HG02678 (cell line): ENCODE data around the gene CAMK1.

Source experiments
- ATAC-seq: cut with Tn5 transposase; IDR thresholded peaks from one replicate; pipeline ENCODE4 v1.9.1; 2021; ENCODE audit warnings: mild to moderate bottlenecking, moderate library complexity; ENCODE audit not compliant: unreplicated experiment

CAMK1 gene

DNA sequence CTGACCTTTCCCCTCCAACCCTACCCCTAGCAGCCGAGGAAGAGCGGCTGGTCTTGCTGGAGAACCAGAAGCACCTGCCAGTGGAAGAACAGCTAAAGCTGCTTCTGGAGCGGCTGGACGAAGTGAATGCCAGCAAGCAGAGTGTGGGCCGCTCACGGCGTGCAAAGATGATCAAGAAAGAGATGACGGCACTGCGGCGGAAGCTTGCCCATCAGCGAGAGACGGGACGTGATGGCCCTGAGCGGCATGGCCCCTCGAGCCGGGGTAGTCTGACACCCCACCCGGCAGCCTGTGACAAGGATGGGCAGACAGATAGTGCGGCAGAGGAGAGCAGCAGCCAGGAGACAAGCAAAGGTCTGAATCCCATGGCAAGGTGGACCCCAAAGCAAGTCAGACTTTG is 26.2 kb downstream of the CAMK1 start:
- no peak for ATAC-seq

DNA sequence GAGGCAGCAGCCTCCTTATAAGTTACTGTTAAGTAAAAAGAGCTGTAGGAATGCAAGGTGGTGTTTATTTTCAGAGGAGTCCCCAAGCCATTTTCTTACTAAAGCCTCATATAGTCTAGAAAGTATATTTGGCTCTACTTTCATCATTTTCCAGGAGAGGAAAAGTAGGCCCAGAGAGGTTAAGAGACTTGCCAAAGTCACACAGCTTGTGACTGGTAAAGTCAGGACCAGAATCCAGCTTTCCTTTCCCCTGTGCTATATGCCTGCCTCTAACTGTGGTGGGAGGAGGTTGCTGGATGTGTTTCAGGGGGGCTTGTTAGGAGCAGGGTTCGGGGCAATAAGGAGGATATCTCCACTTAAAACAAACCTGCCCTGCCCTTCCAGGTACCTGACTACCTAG is 27.2 kb downstream of the CAMK1 start:
- ATAC-seq = no peak

DNA sequence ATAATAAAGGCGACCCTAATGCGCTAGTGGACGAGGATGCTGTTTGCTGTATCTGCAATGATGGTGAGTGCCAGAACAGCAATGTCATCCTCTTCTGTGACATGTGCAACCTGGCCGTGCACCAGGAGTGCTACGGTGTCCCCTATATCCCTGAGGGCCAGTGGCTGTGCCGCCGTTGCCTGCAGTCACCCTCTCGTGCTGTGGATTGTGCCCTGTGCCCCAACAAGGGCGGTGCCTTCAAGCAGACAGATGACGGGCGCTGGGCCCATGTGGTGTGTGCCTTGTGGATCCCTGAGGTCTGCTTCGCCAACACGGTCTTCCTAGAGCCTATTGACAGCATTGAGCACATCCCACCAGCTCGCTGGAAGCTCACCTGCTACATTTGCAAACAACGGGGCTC is 30.6 kb downstream of the CAMK1 start:
- no peak for ATAC-seq

DNA sequence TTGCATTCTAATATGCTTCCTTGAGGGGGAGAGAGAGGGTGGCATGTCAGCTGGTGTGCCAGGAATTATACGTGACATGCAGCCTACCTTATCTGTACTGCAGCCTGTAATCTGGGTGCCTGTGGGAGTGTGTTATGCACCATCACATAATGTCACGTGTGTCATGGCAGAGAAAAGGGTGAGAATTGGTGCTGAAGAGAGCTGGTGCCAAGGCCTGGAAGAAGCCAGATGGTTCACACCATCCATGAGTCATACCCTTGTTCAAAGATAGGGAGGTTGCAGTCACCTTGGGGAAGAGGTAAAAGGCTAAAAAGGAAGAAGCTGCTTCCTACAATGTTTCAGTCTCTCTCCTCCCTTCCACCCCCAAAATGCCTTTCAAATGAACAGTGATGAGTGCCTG is 32.9 kb downstream of the CAMK1 start:
- ATAC-seq = no peak

DNA sequence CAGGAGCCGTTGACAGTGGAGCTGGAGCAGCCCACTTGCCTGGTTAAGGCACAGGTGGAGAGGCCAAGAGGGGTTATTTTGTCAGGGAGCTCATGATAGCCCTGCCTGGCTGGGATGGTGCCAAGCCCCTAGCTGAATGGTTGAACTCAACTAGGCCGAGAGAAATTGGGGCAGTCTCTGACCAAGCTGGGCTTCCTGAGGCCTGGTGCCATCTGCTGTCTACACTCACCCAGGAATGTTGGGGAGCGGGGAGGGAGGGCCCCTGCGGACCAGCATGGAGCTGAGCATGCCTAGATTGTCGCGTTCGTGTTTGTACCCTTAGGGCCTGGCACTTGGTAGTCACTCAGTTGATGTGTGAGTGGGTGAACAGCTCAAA is 37.0 kb downstream of the CAMK1 start:
- no peak for ATAC-seq

DNA sequence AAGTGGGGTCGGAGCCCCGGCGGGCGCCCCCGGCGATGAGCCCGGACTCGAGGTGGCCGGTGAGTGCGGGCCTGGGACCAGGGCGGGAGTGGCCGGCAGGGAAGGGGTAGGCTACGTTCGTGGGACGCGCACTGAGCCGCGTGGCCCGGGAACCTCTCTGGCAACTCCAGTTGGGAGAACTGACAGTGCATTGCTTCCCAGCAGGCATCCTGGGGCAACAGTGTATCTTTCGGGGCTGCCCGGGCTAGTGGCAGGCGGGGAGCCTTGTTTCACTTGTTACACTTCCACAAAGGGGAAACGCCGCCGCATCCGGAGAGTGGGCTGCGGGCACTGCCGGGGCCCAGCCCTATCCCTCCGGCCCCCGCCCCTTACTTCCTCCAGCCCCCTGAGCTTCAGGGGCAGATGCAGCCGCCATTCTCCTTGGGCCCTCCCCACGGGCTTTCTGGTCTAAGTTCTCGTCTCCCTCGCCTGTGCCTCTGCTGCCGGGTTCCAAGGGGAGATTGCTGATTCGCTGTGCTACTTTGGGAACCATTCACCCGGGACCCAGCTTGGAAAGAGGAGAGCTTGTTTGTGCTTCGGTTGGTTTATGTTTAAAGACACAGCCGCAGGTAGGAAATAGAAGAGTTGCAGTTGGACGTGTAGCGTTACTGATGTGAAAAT is 37.5 kb downstream of the CAMK1 start:
- ATAC-seq = peak; percentile 7

DNA sequence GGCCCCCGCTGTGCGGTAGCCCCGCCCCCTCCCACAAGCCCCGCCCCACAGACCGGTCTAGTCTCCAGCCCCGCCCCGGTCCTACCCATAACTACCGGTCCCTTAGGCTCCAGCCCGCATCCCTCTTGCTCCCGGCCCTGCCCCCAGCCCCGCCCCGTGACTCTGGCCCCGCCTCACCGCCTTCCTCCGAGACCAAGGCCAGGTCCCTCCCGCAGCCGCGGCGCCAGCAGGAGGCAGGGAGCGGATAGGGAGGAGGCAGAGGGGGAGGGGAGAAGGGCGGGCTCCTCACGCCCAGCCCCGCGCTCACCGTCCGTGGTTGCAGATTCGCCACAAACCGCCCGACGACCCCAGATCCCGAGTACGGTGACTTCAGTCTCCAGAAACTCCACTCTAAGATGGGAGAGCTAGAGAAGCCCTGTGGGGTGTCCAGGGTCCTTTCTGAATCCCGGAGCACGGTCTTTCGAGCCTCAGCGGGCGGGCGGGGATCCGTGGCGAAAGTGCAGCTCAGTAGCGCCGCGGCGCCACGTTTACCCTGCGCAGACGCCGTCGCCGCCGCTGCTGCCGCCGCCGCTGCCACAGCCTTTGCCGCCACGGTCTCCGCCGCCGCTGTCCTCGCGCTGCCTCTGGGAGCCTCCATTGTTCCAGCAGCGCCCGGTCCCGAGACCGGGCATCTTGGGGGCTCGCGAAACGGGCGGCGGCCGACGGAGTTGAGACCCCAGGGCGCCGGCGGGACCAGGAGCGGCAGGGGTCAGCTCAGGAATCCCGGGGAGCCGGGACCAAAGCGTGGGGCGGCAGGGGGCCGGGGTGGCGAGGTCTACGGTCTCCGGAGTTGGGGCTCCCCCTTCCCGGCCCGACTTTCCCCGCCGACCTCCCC is 38.3 kb downstream of the CAMK1 start, which contains the start of gene BRPF1:
TSS of gene BRPF1 (plus strand) at position 530 of the 874 bp plus-strand sequence. CDS start 2,406 bp downstream, outside the sequence.
- ATAC-seq = peak; percentile 92

DNA sequence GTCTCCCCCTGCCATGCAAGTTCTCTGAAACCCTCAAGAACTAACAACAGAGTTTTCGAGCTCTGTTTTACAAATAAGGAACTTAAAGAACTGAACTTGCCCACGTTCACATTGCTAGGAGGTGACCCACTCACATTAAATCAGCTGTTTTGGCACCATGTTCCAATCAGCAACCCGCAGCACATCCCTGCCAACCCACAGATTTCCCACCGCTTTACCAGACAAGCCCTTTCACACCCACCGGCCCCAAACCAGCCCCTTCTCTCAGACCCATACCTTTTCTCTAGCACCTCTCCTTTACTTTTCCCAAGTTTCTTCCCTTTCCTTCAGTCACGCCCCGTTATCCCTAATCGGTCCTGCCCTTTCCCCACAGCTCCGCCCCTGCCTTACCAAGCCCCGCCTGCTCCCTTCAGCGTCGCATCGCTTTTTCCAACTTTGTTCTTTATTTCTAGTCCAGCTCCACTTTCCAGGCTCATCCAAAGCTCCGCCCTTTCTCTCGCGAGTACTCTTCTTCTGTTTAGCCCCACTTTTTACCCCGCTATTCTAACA is 39.0 kb downstream of the CAMK1 start:
- ATAC-seq = peak; percentile 44

DNA sequence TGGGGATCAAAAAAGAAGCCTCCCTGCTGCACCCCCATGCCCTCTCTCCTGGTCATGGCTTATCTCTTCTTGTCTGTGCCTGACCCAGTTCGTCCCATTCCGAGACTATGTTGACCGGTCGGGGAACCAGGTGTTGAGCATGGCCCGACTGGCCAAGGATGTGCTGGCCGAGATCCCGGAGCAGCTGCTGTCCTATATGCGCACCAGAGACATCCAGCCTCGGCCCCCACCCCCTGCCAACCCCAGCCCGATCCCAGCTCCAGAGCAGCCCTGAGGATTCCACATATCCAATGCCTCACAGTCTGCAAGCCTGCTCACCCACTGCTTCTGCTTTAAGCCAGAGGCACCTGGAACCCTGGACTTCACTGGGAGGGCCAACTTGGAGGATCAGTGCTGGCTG is 40.3 kb downstream of the CAMK1 start:
- ATAC-seq = no peak

DNA sequence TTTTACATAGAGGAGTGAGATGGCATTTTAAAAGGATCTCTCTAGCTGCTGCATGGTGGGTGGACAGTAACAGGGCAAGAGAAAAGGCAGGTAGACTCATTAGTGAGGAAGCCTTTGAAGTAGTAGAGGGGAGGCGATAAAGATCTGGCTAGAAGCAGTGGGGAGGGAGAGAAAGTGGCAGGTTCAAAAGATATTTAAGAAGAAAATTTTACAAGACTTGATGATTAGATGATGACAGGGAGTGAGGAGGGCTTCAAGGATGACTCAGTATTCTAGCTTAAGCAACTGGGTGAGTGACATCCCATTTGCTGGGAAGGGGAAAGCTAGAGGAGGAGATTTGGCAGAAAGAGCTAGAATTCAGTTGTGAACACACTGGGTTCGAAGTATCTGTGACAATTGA is 42.0 kb downstream of the CAMK1 start:
- ATAC-seq = no peak

DNA sequence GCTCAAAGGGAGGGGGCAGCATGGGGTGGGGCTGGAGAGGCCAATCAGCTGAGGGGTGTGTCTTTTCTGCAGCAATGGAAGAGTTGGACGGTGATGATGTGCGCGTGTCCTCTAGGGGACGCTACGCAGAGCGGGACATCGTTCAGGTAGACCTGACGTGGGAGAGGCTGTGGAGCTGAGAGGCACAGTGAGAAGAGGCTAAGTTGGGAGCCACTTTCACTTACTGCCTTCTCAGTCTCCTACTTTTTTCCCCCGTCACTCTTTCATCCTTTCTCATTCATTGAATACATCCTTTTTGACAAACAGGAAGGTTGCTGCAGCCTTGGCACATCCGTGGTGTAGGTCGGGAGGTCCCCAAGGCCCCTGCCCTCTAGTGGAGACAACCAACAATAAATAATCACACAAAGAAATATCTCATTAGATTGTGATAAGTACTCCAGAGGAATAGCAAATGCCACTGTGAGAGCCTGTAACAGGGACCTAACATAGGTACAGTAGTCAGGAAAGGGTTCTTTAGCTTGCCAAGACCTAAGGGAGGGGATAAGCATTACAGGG is 42.6 kb downstream of the CAMK1 start:
- no peak for ATAC-seq

DNA sequence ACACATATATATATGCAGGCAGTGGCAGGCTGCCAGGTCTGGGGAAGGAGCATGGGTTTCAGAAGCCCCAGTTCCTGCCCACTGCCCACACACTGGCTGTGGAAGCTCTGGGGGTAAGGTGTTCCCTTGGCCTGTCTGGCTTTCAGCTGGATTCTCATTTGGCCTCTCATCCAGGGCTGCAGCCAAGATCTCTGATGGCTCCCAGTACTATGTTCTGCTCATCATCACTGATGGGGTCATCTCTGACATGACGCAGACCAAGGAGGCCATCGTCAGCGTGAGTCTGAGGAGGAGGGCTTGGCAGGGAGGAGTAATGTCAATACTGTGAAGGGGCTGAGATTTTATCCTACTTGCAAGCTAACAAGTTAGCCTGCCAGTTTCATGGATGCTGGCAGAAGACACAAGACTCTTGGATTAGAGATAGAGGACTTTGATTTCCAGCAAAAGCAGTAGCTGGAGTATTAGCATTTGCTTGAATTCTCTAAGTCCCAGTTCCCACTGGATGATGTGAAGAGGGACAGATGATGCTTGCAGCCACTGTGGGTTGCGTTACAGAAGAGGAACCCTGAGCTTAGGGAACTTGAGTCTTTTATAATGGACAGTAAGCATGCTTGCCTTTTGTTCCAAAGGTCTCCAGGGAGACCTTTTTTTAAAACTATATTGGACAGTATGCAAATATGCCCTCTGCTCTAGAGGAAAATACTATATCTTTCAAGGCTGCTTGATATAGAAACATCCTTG is 43.8 kb downstream of the CAMK1 start:
- no peak for ATAC-seq

DNA sequence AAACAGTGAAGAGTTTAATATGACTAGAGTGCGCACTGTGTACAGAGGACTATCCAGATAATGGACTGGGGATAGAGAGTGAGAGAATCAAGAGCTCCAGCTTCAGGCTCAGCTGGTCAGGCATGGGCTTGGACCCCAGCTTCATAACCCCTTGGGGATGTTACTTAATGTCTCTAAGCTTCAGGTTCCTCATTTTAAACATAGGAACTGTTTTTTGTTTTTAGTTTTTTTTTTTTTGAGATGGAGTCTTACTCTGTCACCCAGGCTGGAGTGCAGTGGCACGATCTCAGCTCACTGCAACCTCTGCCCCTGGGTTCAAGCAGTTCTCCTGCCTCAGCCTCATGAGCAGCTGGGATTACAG is 48.1 kb downstream of the CAMK1 start:
- ATAC-seq = no peak

DNA sequence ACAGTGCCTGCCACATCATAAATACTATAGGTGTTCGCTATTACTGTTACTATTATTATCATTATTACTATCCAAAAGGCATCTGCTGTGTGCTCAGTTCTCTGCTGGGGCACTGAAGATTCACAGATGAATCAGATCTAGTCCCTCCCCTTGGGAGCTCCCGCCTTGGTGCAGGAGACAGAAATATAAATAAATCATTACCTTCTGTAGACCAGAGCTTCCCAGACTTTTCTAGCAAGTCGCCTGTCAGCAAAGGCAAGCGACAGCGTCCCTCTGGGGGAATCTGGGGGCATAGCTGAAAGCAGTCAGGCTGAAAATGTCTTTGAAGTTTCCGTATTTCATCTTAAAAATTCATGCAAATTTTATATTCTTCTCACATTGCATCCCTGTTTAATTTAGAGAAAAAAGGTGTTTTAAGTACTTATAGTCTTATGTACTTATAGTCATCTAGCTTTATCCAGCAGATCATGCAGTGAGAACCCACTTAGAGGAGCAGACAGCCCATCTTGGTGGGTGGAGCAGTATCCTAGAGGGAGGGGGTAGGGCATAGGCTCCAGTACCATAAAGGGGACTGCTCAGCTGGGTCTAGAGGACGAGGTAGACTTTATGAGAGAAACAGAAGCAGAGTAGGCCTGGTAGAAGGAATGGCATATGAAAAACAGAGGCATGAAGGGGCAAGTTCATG is 48.6 kb downstream of the CAMK1 start:
- ATAC-seq = no peak

DNA sequence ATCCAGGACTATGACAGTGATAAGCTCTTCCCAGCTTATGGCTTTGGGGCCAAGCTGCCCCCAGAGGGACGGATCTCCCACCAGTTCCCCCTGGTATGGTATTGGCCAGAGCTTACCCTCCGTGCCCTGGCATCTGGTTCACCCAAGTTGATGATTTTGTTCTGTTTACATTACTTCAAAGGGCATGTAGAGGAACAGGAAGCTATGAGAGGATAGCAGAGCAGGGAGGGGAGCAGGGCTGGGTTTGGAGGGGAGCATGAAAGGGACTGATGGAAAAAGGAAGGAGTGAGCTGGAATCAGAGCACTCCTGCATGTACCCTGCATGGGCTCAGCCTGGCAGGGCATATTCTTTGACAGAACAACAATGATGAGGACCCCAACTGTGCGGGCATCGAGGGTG is 51.6 kb downstream of the CAMK1 start:
- ATAC-seq = no peak

DNA sequence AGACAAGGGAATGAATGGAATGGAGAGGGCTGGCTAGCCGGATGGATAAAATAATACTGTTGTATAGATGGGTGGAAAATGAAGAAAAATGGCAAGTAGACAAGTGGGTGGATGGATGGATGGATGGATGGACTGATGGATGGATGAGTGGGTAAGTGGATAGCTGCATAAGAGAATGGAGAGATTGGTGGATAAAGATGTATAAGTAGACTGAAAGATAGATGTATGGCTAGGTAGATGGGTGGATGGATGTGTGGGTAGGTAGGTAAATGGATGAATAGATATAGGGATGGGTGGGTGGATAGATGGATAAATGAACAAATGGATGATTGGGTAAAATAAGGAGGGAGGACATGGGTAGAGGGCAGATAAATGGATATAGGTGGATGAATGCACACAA is 52.2 kb downstream of the CAMK1 start:
- ATAC-seq = no peak

DNA sequence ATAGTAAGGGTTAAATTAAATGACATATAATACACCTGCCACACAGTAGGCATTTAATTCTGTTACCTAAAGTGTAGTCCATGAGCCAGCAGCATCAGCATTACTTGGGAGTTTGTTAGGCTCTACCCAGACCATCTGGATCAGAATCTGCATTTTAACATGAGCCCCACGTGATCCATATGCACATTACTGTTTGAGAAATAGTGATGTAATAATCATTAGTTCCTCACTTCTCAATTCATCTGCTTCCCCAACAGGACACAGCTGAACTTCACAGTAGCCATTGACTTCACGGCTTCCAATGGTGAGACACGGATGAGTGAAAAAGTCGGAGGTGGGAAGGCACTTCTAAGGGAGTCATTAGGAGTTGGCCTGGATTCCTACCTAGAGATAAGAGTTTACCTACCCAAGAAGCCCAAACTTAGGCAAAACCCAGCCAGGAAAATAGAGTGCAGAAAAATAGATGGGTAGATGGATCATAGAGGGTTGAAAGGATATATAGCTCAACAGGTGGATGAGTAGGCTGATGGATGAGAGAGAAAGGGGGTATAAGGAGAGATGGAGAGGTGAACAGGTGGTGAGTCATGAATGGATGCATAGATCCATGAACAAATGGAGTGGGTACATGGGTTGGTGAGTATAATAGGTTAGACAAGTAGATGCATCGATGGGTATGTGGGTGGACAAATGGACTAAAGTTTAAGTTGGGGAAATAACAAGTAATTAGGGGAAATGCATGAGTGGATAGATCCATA is 52.8 kb downstream of the CAMK1 start:
- ATAC-seq = no peak

DNA sequence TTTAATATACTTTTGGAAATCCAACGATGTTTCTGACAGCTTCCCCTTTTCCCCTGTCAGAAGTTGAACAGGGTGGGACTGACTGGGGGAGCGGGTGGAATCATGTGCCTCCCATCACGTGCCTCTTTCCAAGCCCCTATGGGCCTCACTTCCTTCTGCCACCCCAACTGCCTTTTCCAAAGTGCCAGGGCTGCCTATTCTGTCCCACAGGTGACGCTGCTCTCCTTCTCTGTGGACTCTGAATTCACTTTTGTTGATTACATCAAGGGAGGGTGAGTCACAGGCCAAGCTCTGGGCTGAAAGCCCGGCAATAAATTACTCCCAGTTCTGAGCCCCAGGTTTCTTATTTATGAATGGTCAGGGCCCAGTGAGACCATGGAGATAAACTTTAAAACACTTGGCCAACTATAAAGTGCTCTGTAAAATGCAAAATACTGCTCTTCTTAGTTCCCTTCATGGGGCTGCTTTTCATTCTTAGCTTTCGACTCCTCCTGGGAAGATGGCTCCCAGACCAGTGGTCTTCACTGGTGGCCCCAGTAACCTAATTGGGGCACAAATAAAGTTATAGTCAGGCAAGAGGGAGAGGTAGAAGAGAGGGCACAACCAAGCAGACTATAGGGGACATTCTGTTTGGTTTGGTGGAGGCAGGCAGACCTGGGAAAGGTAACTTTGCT is 53.8 kb downstream of the CAMK1 start:
- ATAC-seq = no peak

DNA sequence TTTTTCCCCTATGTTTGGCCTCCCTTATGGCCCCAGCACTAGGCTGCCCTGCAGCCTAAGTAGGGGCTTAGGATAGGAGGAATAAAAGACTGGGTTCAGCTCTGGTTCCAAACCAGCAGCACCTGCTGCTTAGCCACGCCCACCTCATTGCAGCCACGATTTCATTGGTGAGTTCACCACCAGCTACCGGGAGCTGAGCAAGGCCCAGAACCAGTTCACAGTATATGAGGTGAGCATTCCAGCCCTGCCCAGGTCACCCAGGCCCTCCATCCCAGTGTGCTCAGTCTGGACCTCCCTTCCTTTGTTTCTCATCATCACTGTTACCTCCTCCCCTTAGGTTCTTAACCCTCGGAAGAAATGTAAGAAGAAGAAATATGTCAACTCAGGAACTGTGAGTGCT is 54.6 kb downstream of the CAMK1 start:
- no peak for ATAC-seq
